Measurements from ENCODE around the gene SLC17A9.

SLC17A9 gene

GRCh38 chr20:62952373-62952967 is at the start of gene SLC17A9:
Gene SLC17A9, plus strand, starts transcription at chr20:62952709. Its CDS starts 122 bp downstream, at chr20:62952831.
- TF ChIP-seq ZNF274 (IDR thresholded peaks at IDR 0.05; ENCODE audit: low read depth, low read length), result no peak
- TF ChIP-seq SUZ12 (IDR thresholded peaks at IDR 0.05; ENCODE audit: extremely low read depth, insufficient read depth, insufficient read length), result no peak
- TF ChIP-seq YY1 (IDR thresholded peaks at IDR 0.05; ENCODE audit: insufficient read depth, insufficient read length), result no peak
- peak within 1 kb of the TSS; percentile 22 for H3K4me3 ChIP-seq (ENCODE audit: insufficient read length, low read depth)
- peaks cover 42% of the 10 kb centered on the region for H3K36me3 ChIP-seq (ENCODE audit: insufficient read depth, insufficient read length, low read length)
- H3K27me3 ChIP-seq (ENCODE audit: insufficient read depth, insufficient read length), result no peaks in the 10 kb centered on the region
- peaks cover 9% of the 10 kb centered on the region; the same call in 1 of the 2 replicates for H3K9me3 ChIP-seq (ENCODE audit: insufficient read depth, low read length)
- peaks cover 23% of the 10 kb centered on the region for H3K4me1 ChIP-seq (ENCODE audit: insufficient read depth, insufficient read length)
- peak within 1 kb of the TSS; percentile 81 for H3K9ac ChIP-seq (ENCODE audit: insufficient read length, low read depth)
- no peak for DNase-seq (ENCODE audit: low read depth, low spot score)

- no peak overlapping the region for H3K4me3 ChIP-seq (ENCODE audit: insufficient read length, low read depth)
- no peak overlapping the region for H3K9ac ChIP-seq (ENCODE audit: insufficient read length, low read depth)
- H3K27me3 ChIP-seq (ENCODE audit: insufficient read depth, insufficient read length), result no peaks in the 10 kb centered on the region
- no peaks in the 10 kb centered on the region for H3K9me3 ChIP-seq (ENCODE audit: insufficient read depth, low read length)
- DNase-seq (ENCODE audit: low read depth, low spot score), result no peak
- TF ChIP-seq SUZ12 (IDR thresholded peaks at IDR 0.05; ENCODE audit: extremely low read depth, insufficient read depth, insufficient read length) (no peak), YY1 (IDR thresholded peaks at IDR 0.05; ENCODE audit: insufficient read depth, insufficient read length) (no peak), ZNF274 (IDR thresholded peaks at IDR 0.05; ENCODE audit: low read depth, low read length) (no peak)
- peaks cover 19% of the 10 kb centered on the region for H3K4me1 ChIP-seq (ENCODE audit: insufficient read depth, insufficient read length)
- peaks cover 71% of the 10 kb centered on the region for H3K36me3 ChIP-seq (ENCODE audit: insufficient read depth, insufficient read length, low read length)
Measured at GRCh38 chr20:62902926-62903615, 49.4 kb upstream of the SLC17A9 start.

- peaks cover 6% of the 10 kb centered on the region for H3K4me1 ChIP-seq (ENCODE audit: insufficient read depth, insufficient read length)
- peaks cover 96% of the 10 kb centered on the region for H3K36me3 ChIP-seq (ENCODE audit: insufficient read depth, insufficient read length, low read length)
- TF ChIP-seq ZNF274 (IDR thresholded peaks at IDR 0.05; ENCODE audit: low read depth, low read length) (no peak), YY1 (IDR thresholded peaks at IDR 0.05; ENCODE audit: insufficient read depth, insufficient read length) (no peak), SUZ12 (IDR thresholded peaks at IDR 0.05; ENCODE audit: extremely low read depth, insufficient read depth, insufficient read length) (no peak)
- DNase-seq (ENCODE audit: low read depth, low spot score), result no peak
- no peaks in the 10 kb centered on the region for H3K9me3 ChIP-seq (ENCODE audit: insufficient read depth, low read length)
- H3K9ac ChIP-seq (ENCODE audit: insufficient read length, low read depth), result no peak overlapping the region
- no peaks in the 10 kb centered on the region for H3K27me3 ChIP-seq (ENCODE audit: insufficient read depth, insufficient read length)
- no peak overlapping the region for H3K4me3 ChIP-seq (ENCODE audit: insufficient read length, low read depth)
Measured at GRCh38 chr20:62905536-62906117, 46.9 kb upstream of the SLC17A9 start.

GRCh38 chr20:62906209-62906608 is 46.3 kb upstream of the SLC17A9 start:
- Histone ChIP-seq H3K9ac (ENCODE audit: insufficient read length, low read depth) (no peak overlapping the region), H3K9me3 (ENCODE audit: insufficient read depth, low read length) (no peaks in the 10 kb centered on the region), H3K4me3 (ENCODE audit: insufficient read length, low read depth) (no peak overlapping the region), H3K27me3 (ENCODE audit: insufficient read depth, insufficient read length) (no peaks in the 10 kb centered on the region), H3K4me1 (ENCODE audit: insufficient read depth, insufficient read length) (peaks cover 3% of the 10 kb centered on the region), H3K36me3 (ENCODE audit: insufficient read depth, insufficient read length, low read length) (peaks cover 99% of the 10 kb centered on the region)
- TF ChIP-seq ZNF274 (IDR thresholded peaks at IDR 0.05; ENCODE audit: low read depth, low read length), result no peak
- no peak for TF ChIP-seq YY1 (IDR thresholded peaks at IDR 0.05; ENCODE audit: insufficient read depth, insufficient read length)
- no peak for TF ChIP-seq SUZ12 (IDR thresholded peaks at IDR 0.05; ENCODE audit: extremely low read depth, insufficient read depth, insufficient read length)
- no peak for DNase-seq (ENCODE audit: low read depth, low spot score)

GRCh38 chr20:62906647-62907375 is 45.7 kb upstream of the SLC17A9 start:
- H3K9me3 ChIP-seq (ENCODE audit: insufficient read depth, low read length), result no peaks in the 10 kb centered on the region
- H3K9ac ChIP-seq (ENCODE audit: insufficient read length, low read depth), result no peak overlapping the region
- no peaks in the 10 kb centered on the region for H3K27me3 ChIP-seq (ENCODE audit: insufficient read depth, insufficient read length)
- H3K36me3 ChIP-seq (ENCODE audit: insufficient read depth, insufficient read length, low read length), result peaks cover 99% of the 10 kb centered on the region
- H3K4me3 ChIP-seq (ENCODE audit: insufficient read length, low read depth), result no peak overlapping the region
- TF ChIP-seq SUZ12 (IDR thresholded peaks at IDR 0.05; ENCODE audit: extremely low read depth, insufficient read depth, insufficient read length) (no peak), ZNF274 (IDR thresholded peaks at IDR 0.05; ENCODE audit: low read depth, low read length) (no peak), YY1 (IDR thresholded peaks at IDR 0.05; ENCODE audit: insufficient read depth, insufficient read length) (no peak)
- DNase-seq (ENCODE audit: low read depth, low spot score), result no peak
- peaks cover 3% of the 10 kb centered on the region for H3K4me1 ChIP-seq (ENCODE audit: insufficient read depth, insufficient read length)

- Histone ChIP-seq H3K9me3 (ENCODE audit: insufficient read depth, low read length) (no peaks in the 10 kb centered on the region), H3K27me3 (ENCODE audit: insufficient read depth, insufficient read length) (no peaks in the 10 kb centered on the region), H3K4me1 (ENCODE audit: insufficient read depth, insufficient read length) (peaks cover 3% of the 10 kb centered on the region), H3K4me3 (ENCODE audit: insufficient read length, low read depth) (no peak overlapping the region), H3K9ac (ENCODE audit: insufficient read length, low read depth) (no peak overlapping the region), H3K36me3 (ENCODE audit: insufficient read depth, insufficient read length, low read length) (peaks cover 98% of the 10 kb centered on the region)
- no peak for DNase-seq (ENCODE audit: low read depth, low spot score)
- TF ChIP-seq ZNF274 (IDR thresholded peaks at IDR 0.05; ENCODE audit: low read depth, low read length), result no peak
- TF ChIP-seq SUZ12 (IDR thresholded peaks at IDR 0.05; ENCODE audit: extremely low read depth, insufficient read depth, insufficient read length), result no peak
Measured at GRCh38 chr20:62907384-62908317, 44.9 kb upstream of the SLC17A9 start.

Data from NT2/D1 (cell line).